ENCODE data around the gene CALM3.
A peak's percentile ranks its signal among the peaks of the same experiment; 100 is the strongest.

The CALM3 gene

GRCh38 chr19:46637224-46637623, 36.1 kb downstream of the CALM3 start:
- peak; percentile 41 for DNase-seq (ENCODE audit: low spot score)

- DNase-seq (ENCODE audit: low spot score) = no peak
Observed at GRCh38 chr19:46639358-46640182, 38.4 kb downstream of the CALM3 start.

GRCh38 chr19:46640656-46641055, 39.5 kb downstream of the CALM3 start:
- no peak for DNase-seq (ENCODE audit: low spot score)

- DNase-seq (ENCODE audit: low spot score) = no peak
Observed at GRCh38 chr19:46644720-46645119, 43.6 kb downstream of the CALM3 start.

- DNase-seq (ENCODE audit: low spot score) = no peak
Observed at GRCh38 chr19:46646402-46646801, 45.3 kb downstream of the CALM3 start.

GRCh38 chr19:46648060-46648960, 47.2 kb downstream of the CALM3 start:
- DNase-seq (ENCODE audit: low spot score) = no peak

GRCh38 chr19:46648961-46649960, 48.1 kb downstream of the CALM3 start:
- no peak for DNase-seq (ENCODE audit: low spot score)

- DNase-seq (ENCODE audit: low spot score) = no peak
Observed at GRCh38 chr19:46650445-46650844, 49.3 kb downstream of the CALM3 start.

- peak; percentile 87 for DNase-seq (ENCODE audit: low spot score)
Observed at GRCh38 chr19:46654621-46655152, 53.6 kb downstream of the CALM3 start.

- DNase-seq (ENCODE audit: low spot score) = no peak
Observed at GRCh38 chr19:46656541-46656940, 55.4 kb downstream of the CALM3 start.

- DNase-seq (ENCODE audit: low spot score) = no peak
Observed at GRCh38 chr19:46659151-46660007, 58.2 kb downstream of the CALM3 start.

- peak; percentile 45 for DNase-seq (ENCODE audit: low spot score)
Observed at GRCh38 chr19:46660008-46660517, 58.9 kb downstream of the CALM3 start.
